Large intestine (tissue), 3 donors: ENCODE results near the gene AQP5. TPM values are rescaled to one million over a fixed set of nuclear protein-coding genes. Genes with fewer than 3 reads are reported as not detected.

ENCODE experiments used
- DNase-seq, 2 donors: peaks; one replicate each; pipeline versions ENCODE4 v3.0.0 to v3.0.0-alpha.2; 2013
- H3K27ac ChIP-seq: one replicate; pipeline ENCODE4 v1.5.1; 2013; ENCODE audit warnings: low read length
- H3K27me3 ChIP-seq: 2 replicates; pipeline ENCODE4 v1.6.1; 2013; ENCODE audit warnings: low read length; ENCODE audit not compliant: control insufficient read depth, insufficient read depth
- H3K36me3 ChIP-seq: 2 replicates; pipeline ENCODE4 v1.6.1; 2013; ENCODE audit warnings: low read length; ENCODE audit not compliant: control insufficient read depth, insufficient read depth
- H3K4me1 ChIP-seq: one replicate; pipeline ENCODE4 v1.6.1; 2013; ENCODE audit warnings: low read length; ENCODE audit not compliant: control insufficient read depth, insufficient read depth
- H3K4me3 ChIP-seq: one replicate; pipeline ENCODE4 v1.5.1; 2013; ENCODE audit warnings: low read length
- H3K9me3 ChIP-seq: one replicate; pipeline ENCODE4 v1.6.1; 2013; ENCODE audit warnings: mild to moderate bottlenecking, low read depth, low read length, moderate library complexity; ENCODE audit not compliant: control insufficient read depth
- WGBS: methylation state at CpG from one replicate; pipeline ENCODE4 v1.1.5; 2013; ENCODE audit warnings: low lambda C conversion rate; ENCODE audit not compliant: insufficient coverage; 5-methylcytosine and 5-hydroxymethylcytosine counted together
- polyA plus RNA-seq: library from polyadenylated mRNA; unstranded; fragments of 120-200 nt; gene quantifications from one replicate; pipeline ENCODE4 v1.2.1, GENCODE V29; 2013

Gene AQP5
- polyA plus RNA-seq, 1 donor = 0.64 TPM

- Histone ChIP-seq H3K4me1 (no peaks in the 10 kb centered on the region), H3K4me3 (no peak overlapping the region), H3K27ac (no peak overlapping the region), H3K9me3 (no peaks in the 10 kb centered on the region), H3K27me3 (peaks cover under 1% of the 10 kb centered on the region), H3K36me3 (no peaks in the 10 kb centered on the region)
- no peak for DNase-seq
- WGBS = no CpG with 5 or more reads among the region's 12 CpGs
Observed at GRCh38 chr12:49922349-49923034, 39.2 kb upstream of the AQP5 start.

- no peaks in the 10 kb centered on the region for H3K27me3 ChIP-seq
- no peak overlapping the region for H3K27ac ChIP-seq
- no peaks in the 10 kb centered on the region for H3K4me1 ChIP-seq
- WGBS = 100% methylated on average over 1 of the region's 7 CpGs
- no peaks in the 10 kb centered on the region for H3K36me3 ChIP-seq
- no peak for DNase-seq
- no peaks in the 10 kb centered on the region for H3K9me3 ChIP-seq
- H3K4me3 ChIP-seq = no peak overlapping the region
Observed at GRCh38 chr12:49923035-49923644, 38.5 kb upstream of the AQP5 start.

- 89% methylated on average over 3 of the region's 15 CpGs for WGBS
- H3K9me3 ChIP-seq = no peaks in the 10 kb centered on the region
- no peaks in the 10 kb centered on the region for H3K4me1 ChIP-seq
- H3K27ac ChIP-seq = no peak overlapping the region
- H3K4me3 ChIP-seq = no peak overlapping the region
- H3K27me3 ChIP-seq = peaks cover 3% of the 10 kb centered on the region
- DNase-seq = no peak
- no peaks in the 10 kb centered on the region for H3K36me3 ChIP-seq
Observed at GRCh38 chr12:49923880-49924556, 37.7 kb upstream of the AQP5 start.

GRCh38 chr12:49924628-49925246 lies 36.9 kb upstream of the AQP5 start:
- WGBS = no CpG with 5 or more reads among the region's 7 CpGs

GRCh38 chr12:49925433-49926204 lies 36.1 kb upstream of the AQP5 start:
- DNase-seq = no peak

More at GRCh38 chr12:49924628-49925246, 36.9 kb upstream of the AQP5 start:
- no peak for DNase-seq
- Histone ChIP-seq H3K4me3 (no peak overlapping the region), H3K27me3 (peaks cover 7% of the 10 kb centered on the region), H3K36me3 (no peaks in the 10 kb centered on the region), H3K4me1 (no peaks in the 10 kb centered on the region), H3K9me3 (no peaks in the 10 kb centered on the region), H3K27ac (no peak overlapping the region)

GRCh38 chr12:49928471-49928870 lies 33.2 kb upstream of the AQP5 start:
- Histone ChIP-seq H3K36me3 (no peaks in the 10 kb centered on the region), H3K4me3 (no peak overlapping the region), H3K27ac (no peak overlapping the region), H3K9me3 (no peaks in the 10 kb centered on the region), H3K4me1 (no peaks in the 10 kb centered on the region), H3K27me3 (peaks cover 10% of the 10 kb centered on the region)
- DNase-seq = no peak
- 50% methylated on average over 1 of the region's 6 CpGs for WGBS

More at GRCh38 chr12:49925433-49926204, 36.1 kb upstream of the AQP5 start:
- Histone ChIP-seq H3K9me3 (no peaks in the 10 kb centered on the region), H3K4me1 (no peaks in the 10 kb centered on the region), H3K27ac (no peak overlapping the region), H3K4me3 (no peak overlapping the region), H3K36me3 (no peaks in the 10 kb centered on the region), H3K27me3 (peaks cover 7% of the 10 kb centered on the region)
- no CpG with 5 or more reads among the region's 11 CpGs for WGBS

GRCh38 chr12:49929581-49929980 lies 32.1 kb upstream of the AQP5 start:
- DNase-seq = no peak
- Histone ChIP-seq H3K4me3 (no peak overlapping the region), H3K9me3 (no peaks in the 10 kb centered on the region), H3K4me1 (no peaks in the 10 kb centered on the region), H3K27ac (no peak overlapping the region), H3K27me3 (peaks cover 10% of the 10 kb centered on the region), H3K36me3 (no peaks in the 10 kb centered on the region)
- no CpG with 5 or more reads among the region's 7 CpGs for WGBS

GRCh38 chr12:49930515-49931288 lies 31.0 kb upstream of the AQP5 start:
- DNase-seq = no peak
- Histone ChIP-seq H3K27ac (no peak overlapping the region), H3K4me1 (no peaks in the 10 kb centered on the region), H3K27me3 (peaks cover 10% of the 10 kb centered on the region), H3K9me3 (no peaks in the 10 kb centered on the region), H3K4me3 (no peak overlapping the region), H3K36me3 (no peaks in the 10 kb centered on the region)
- 100% methylated on average over 2 of the region's 3 CpGs for WGBS

- no peak overlapping the region for H3K27ac ChIP-seq
- no peaks in the 10 kb centered on the region for H3K9me3 ChIP-seq
- 87% methylated on average over 3 of the region's 7 CpGs for WGBS
- no peaks in the 10 kb centered on the region for H3K4me1 ChIP-seq
- H3K36me3 ChIP-seq = no peaks in the 10 kb centered on the region
- H3K4me3 ChIP-seq = no peak overlapping the region
- no peak for DNase-seq
- peaks cover 10% of the 10 kb centered on the region for H3K27me3 ChIP-seq
Observed at GRCh38 chr12:49932023-49932422, 29.6 kb upstream of the AQP5 start.
